B cell (primary cell): ENCODE results near the gene CAAP1. TPM values are rescaled to one million over a fixed set of nuclear protein-coding genes. Genes with fewer than 3 reads are reported as not detected.

Experiments
- ATAC-seq: fragments of 200-7000 bp; cut with Tn5 transposase; one replicate; pipeline ENCODE4 v1.10.0; 2021; ENCODE audit warnings: low read depth, mild to moderate bottlenecking, moderate number of reproducible peaks, moderate library complexity
- CTCF ChIA-PET: fragments of 350-600 bp; sonication (Branson Sonifier 250); formaldehyde crosslinking; loops from one replicate; lab custom pipeline; 2021; ENCODE audit warnings: antibody characterized with exemption, inconsistent platforms; lab: Charles Lee
- POLR2A ChIA-PET: fragments of 350-600 bp; sonication (Branson Sonifier 250); formaldehyde crosslinking; loops from one replicate; lab custom pipeline; 2021; ENCODE audit warnings: antibody characterized with exemption; lab: Charles Lee
- DNase-seq: peaks from one replicate; pipeline ENCODE4 v3.0.0; 2013
- H2AFZ ChIP-seq: 2 replicates; pipeline ENCODE4 v1.6.1; 2012; ENCODE audit warnings: mild to moderate bottlenecking, low read depth, low read length; ENCODE audit not compliant: insufficient read depth, poor library complexity, severe bottlenecking
- H3K27ac ChIP-seq, 2 donors: 1 replicate in 1 of 2; 2 replicates in 1 of 2; pipeline ENCODE4 v1.5.1; 2012 to 2013; ENCODE audit warnings: low read length in 2 of 2, mild to moderate bottlenecking in 2 of 2, moderate library complexity in 1 of 2
- H3K27me3 ChIP-seq, 4 experiments: fragments of 200-600 bp in 1 of 4; sonication (generic) in 1 of 4; replicated peaks in 1 of 4; 1 replicate in 2 of 4; 2 replicates in 2 of 4; pipeline versions ENCODE4 v1.6.1 to v1.7.0; 2013 to 2016; ENCODE audit warnings: low read length in 3 of 4, mild to moderate bottlenecking in 2 of 4, mixed read lengths in 1 of 4, moderate library complexity in 1 of 4; ENCODE audit not compliant: insufficient read depth in 4 of 4, control insufficient read depth in 3 of 4; ENCODE audit errors: control extremely low read depth in 1 of 4
- H3K36me3 ChIP-seq, 2 experiments: replicated peaks in 1 of 2; 1 replicate in 1 of 2; 2 replicates in 1 of 2; pipeline versions ENCODE4 v1.6.1 to v1.7.1; 2013; ENCODE audit warnings: low read length in 1 of 2; ENCODE audit not compliant: insufficient read depth in 2 of 2, control insufficient read depth in 1 of 2; ENCODE audit errors: control extremely low read depth in 1 of 2, extremely low read depth in 1 of 2
- H3K4me1 ChIP-seq, 2 donors: fragments of 200-600 bp in 1 of 2; sonication (generic) in 1 of 2; 1 replicate in 1 of 2; 2 replicates in 1 of 2; pipeline versions ENCODE4 v1.5.1 to v1.6.1; 2013 to 2017; ENCODE audit warnings: low read length in 2 of 2; ENCODE audit not compliant: control insufficient read depth in 2 of 2, insufficient read depth in 2 of 2
- H3K4me2 ChIP-seq: replicated peaks from 2 replicates; pipeline ENCODE3; 2012; ENCODE audit warnings: mild to moderate bottlenecking, low read depth, low read length; ENCODE audit not compliant: poor library complexity, severe bottlenecking
- H3K4me3 ChIP-seq, 5 experiments: fragments of 200-600 bp in 1 of 5; sonication (generic) in 1 of 5; 1 replicate in 3 of 5; 2 replicates in 2 of 5; pipeline versions ENCODE4 v1.5.1 to v1.7.0; 2011 to 2016; ENCODE audit warnings: low read length in 4 of 5, mild to moderate bottlenecking in 4 of 5, low read depth in 2 of 5, control low read depth in 1 of 5, moderate library complexity in 1 of 5; ENCODE audit not compliant: insufficient read depth in 1 of 5; ENCODE audit errors: control extremely low read depth in 1 of 5, extremely low read depth in 1 of 5
- H3K79me2 ChIP-seq: fragments of 200-600 bp; sonication (generic); one replicate; pipeline ENCODE4 v1.6.0; 2016; ENCODE audit warnings: low read length; ENCODE audit not compliant: control insufficient read depth, insufficient read depth
- H3K9ac ChIP-seq: fragments of 200-600 bp; sonication (generic); 2 replicates; pipeline ENCODE4 v1.6.1; 2017; ENCODE audit warnings: mild to moderate bottlenecking, low read length, moderate library complexity
- H3K9me3 ChIP-seq, 3 donors: one replicate each; pipeline versions ENCODE4 v1.6.1 to v1.7.1; 2013; ENCODE audit warnings: low read length in 2 of 3; ENCODE audit not compliant: control insufficient read depth in 2 of 3, insufficient read depth in 1 of 3; ENCODE audit errors: control extremely low read depth in 1 of 3
- H4K20me1 ChIP-seq: 2 replicates; pipeline ENCODE4 v1.6.0; 2012; ENCODE audit warnings: mild to moderate bottlenecking, low read length; ENCODE audit not compliant: insufficient read depth, control insufficient read depth, poor library complexity, severe bottlenecking
- H3K27ac Mint-ChIP-seq: one replicate; pipeline ENCODE4 v1.8.0; 2021; ENCODE audit warnings: mixed read lengths
- H3K27me3 Mint-ChIP-seq: one replicate; pipeline ENCODE4 v1.8.0; 2021; ENCODE audit warnings: mixed read lengths
- H3K4me1 Mint-ChIP-seq: one replicate; pipeline ENCODE4 v1.8.0; 2021; ENCODE audit warnings: mixed read lengths
- H3K4me3 Mint-ChIP-seq: one replicate; pipeline ENCODE4 v1.8.0; 2021; ENCODE audit warnings: mixed read lengths
- H3K9me3 Mint-ChIP-seq: one replicate; pipeline ENCODE4 v1.8.0; 2022; ENCODE audit warnings: mixed read lengths; ENCODE audit not compliant: insufficient read depth
- EZH2 ChIP-seq: IDR thresholded peaks from 2 replicates; pipeline ENCODE4 v1.6.1; 2012; ENCODE audit warnings: borderline replicate concordance, low read depth, mild to moderate bottlenecking, moderate library complexity, low read length; ENCODE audit not compliant: insufficient read depth, poor library complexity, severe bottlenecking
- WGBS: methylation state at CpG from one replicate; pipeline ENCODE4 v1.1.5; 2013; ENCODE audit warnings: missing lambda C conversion rate; ENCODE audit not compliant: insufficient coverage; 5-methylcytosine and 5-hydroxymethylcytosine counted together
- intact Hi-C: fragments of 100-400 bp; cut with micrococcal nuclease; formaldehyde crosslinking; loops from one replicate; pipeline ENCODE4 v1.10.0; 2022
- polyA plus RNA-seq: library from polyadenylated mRNA; depleted of rRNA; stranded (reverse); fragments of >200 nt; gene quantifications from 2 replicates; pipeline ENCODE4 v1.2.3, GENCODE V29; 2012
- total RNA-seq, 2 donors: library from RNA; stranded (reverse); fragments of 120-200 nt in 1 of 2; gene quantifications; 1 replicate in 1 of 2; 2 replicates in 1 of 2; pipeline versions ENCODE4 v1.2.3 to v1.2.4, GENCODE V29; 2013 to 2022
- TF ChIP-seq, protein P1 (sequence below): fragments of 200-600 bp; IDR thresholded peaks from one replicate; pipeline ENCODE4 v1.8.0; 2022; ENCODE audit warnings: antibody characterized with exemption, mild to moderate bottlenecking

CAAP1 gene
- total and polyA plus RNA-seq, 2 donors (not counting 1 experiment from before 2014, with no cell fraction given), result 8.5 to 13.3 TPM

DNA sequence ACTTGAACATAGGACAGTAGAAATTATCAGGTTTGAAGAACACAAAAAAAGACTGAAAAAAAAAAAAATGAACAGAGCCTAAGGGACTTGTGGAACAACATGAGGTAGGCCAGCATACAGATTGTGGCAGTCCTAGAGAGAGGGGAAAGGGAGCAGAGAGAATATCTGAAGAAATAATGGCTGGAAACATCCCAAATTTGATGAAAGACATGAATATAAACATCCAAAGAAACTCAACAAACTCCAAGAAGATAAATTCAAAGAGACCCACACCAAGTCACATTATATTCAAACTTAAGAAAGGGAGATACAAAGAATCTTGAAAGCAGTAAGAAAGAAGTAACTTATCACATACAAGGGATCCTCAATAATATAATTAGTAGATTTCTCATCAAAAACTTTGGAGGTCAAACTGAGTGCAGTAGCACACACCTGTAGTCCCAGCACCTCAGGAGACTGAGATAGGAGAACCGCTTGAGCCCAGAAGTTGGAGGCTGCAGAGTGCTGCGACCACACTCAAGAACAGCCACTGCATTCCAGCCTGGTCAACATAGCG is 45.3 kb upstream of the CAAP1 start:
- Histone ChIP-seq H3K4me1 (peaks cover 0 to 4% of the 10 kb centered on the region in 2 donors), H3K9ac (no peak overlapping the region), H3K4me3 (no peak overlapping the region), H3K27me3 (no peaks in the 10 kb centered on the region), H2AFZ (no peak overlapping the region), H3K9me3 (peaks cover 0 to 10% (median 9%) of the 10 kb centered on the region in 3 donors), H3K36me3 (peaks cover 1 to 2% of the 10 kb centered on the region in 2 experiments), H3K79me2 (peaks cover 85% of the 10 kb centered on the region), H4K20me1 (peaks cover 17% of the 10 kb centered on the region), H3K4me2 (no peak overlapping the region), H3K27ac (no peak overlapping the region)
- TF ChIP-seq EZH2, result no peak
- TF ChIP-seq, protein P1, sequence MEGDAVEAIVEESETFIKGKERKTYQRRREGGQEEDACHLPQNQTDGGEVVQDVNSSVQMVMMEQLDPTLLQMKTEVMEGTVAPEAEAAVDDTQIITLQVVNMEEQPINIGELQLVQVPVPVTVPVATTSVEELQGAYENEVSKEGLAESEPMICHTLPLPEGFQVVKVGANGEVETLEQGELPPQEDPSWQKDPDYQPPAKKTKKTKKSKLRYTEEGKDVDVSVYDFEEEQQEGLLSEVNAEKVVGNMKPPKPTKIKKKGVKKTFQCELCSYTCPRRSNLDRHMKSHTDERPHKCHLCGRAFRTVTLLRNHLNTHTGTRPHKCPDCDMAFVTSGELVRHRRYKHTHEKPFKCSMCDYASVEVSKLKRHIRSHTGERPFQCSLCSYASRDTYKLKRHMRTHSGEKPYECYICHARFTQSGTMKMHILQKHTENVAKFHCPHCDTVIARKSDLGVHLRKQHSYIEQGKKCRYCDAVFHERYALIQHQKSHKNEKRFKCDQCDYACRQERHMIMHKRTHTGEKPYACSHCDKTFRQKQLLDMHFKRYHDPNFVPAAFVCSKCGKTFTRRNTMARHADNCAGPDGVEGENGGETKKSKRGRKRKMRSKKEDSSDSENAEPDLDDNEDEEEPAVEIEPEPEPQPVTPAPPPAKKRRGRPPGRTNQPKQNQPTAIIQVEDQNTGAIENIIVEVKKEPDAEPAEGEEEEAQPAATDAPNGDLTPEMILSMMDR, result no peak
- DNase-seq, result no peak
- Mint-ChIP-seq H3K4me3 (no peak overlapping the region), H3K27me3 (no peaks in the 10 kb centered on the region), H3K9me3 (peaks cover 7% of the 10 kb centered on the region), H3K27ac (no peak overlapping the region), H3K4me1 (peaks cover 25% of the 10 kb centered on the region)
- ATAC-seq, result no peak
- POLR2A ChIA-PET, result no interaction called here
- intact Hi-C loops, result no loop called here
- WGBS, result 100% methylated on average over 1 of the region's 3 CpGs
- CTCF ChIA-PET, result no interaction called here

DNA sequence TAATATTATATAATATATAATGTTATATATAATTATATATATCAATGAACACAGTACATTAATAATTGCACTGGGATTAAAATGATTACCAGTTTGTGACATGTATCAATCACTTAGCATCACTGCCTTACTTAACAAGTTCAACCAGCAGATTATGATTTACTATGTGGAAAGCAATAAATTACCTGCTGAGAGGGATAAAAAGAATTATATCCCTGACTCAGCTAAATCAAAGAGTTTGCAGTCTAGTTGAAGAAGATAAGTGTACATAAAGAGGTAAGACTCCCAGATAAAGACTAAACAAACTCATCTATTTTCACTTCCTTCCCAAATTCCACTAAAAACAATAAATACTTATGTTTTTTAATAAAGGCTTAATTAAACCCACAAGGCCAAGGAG is 43.2 kb upstream of the CAAP1 start:
- H3K27me3 Mint-ChIP-seq, result no peaks in the 10 kb centered on the region
- no peaks in the 10 kb centered on the region for H3K27me3 ChIP-seq
- no peak overlapping the region for H3K4me3 ChIP-seq
- peaks cover 7% of the 10 kb centered on the region for H3K9me3 Mint-ChIP-seq
- H3K9ac ChIP-seq, result no peak overlapping the region
- peaks cover 17% of the 10 kb centered on the region for H3K4me1 Mint-ChIP-seq
- no peak overlapping the region for H3K4me3 Mint-ChIP-seq
- ChIA-PET CTCF (no interaction called here), POLR2A (no interaction called here)
- ATAC-seq (no peak), DNase-seq (no peak)
- H3K4me2 ChIP-seq, result no peak overlapping the region
- peaks cover 0 to 10% (median 9%) of the 10 kb centered on the region in 3 donors for H3K9me3 ChIP-seq
- peaks cover 17% of the 10 kb centered on the region for H4K20me1 ChIP-seq
- no peak overlapping the region for H2AFZ ChIP-seq
- intact Hi-C loops, result no loop called here
- peaks cover 0 to 4% of the 10 kb centered on the region in 2 donors for H3K4me1 ChIP-seq
- no peak overlapping the region for H3K27ac ChIP-seq
- H3K79me2 ChIP-seq, result peaks cover 65% of the 10 kb centered on the region
- H3K27ac Mint-ChIP-seq, result no peak overlapping the region
- TF ChIP-seq, protein P1, result no peak
- no peak for TF ChIP-seq EZH2
- H3K36me3 ChIP-seq, result peaks cover 2% of the 10 kb centered on the region in 2 experiments
